ACC112 (cell line): Measurements from ENCODE around the gene FAM180B.

ENCODE experiments used
- H2AFZ ChIP-seq: fragments of 200-600 bp; sonication (generic); one replicate; pipeline ENCODE4 v1.6.0; 2017; ENCODE audit warnings: antibody characterized with exemption, low read length; ENCODE audit not compliant: unreplicated experiment
- H3K27ac ChIP-seq: fragments of 200-600 bp; sonication (generic); 2 replicates; pipeline ENCODE4 v1.5.1; 2014; ENCODE audit warnings: low read depth, mild to moderate bottlenecking, antibody characterized with exemption, low read length, moderate library complexity
- H3K27me3 ChIP-seq: fragments of 200-600 bp; sonication (generic); 2 replicates; pipeline ENCODE4 v1.6.1; 2014; ENCODE audit warnings: mild to moderate bottlenecking, antibody characterized with exemption, low read length, moderate library complexity, mixed read lengths; ENCODE audit not compliant: insufficient read depth
- H3K36me3 ChIP-seq: fragments of 200-600 bp; sonication (generic); 2 replicates; pipeline ENCODE4 v1.6.1; 2016; ENCODE audit warnings: mild to moderate bottlenecking, antibody characterized with exemption, low read length, moderate library complexity, mixed read lengths; ENCODE audit not compliant: insufficient read depth
- H3K4me1 ChIP-seq: fragments of 200-600 bp; sonication (generic); one replicate; pipeline ENCODE4 v1.6.1; 2016; ENCODE audit warnings: low read length, mixed read lengths; ENCODE audit not compliant: insufficient read depth, unreplicated experiment, control insufficient read depth
- H3K4me3 ChIP-seq: fragments of 200-600 bp; sonication (generic); 2 replicates; pipeline ENCODE4 v1.5.1; 2014; ENCODE audit warnings: mild to moderate bottlenecking, low read depth, low read length
- H3K79me2 ChIP-seq: fragments of 200-600 bp; sonication (generic); one replicate; pipeline ENCODE4 v1.6.0; 2016; ENCODE audit warnings: low read length; ENCODE audit not compliant: control insufficient read depth, unreplicated experiment, insufficient read depth

FAM180B gene

DNA sequence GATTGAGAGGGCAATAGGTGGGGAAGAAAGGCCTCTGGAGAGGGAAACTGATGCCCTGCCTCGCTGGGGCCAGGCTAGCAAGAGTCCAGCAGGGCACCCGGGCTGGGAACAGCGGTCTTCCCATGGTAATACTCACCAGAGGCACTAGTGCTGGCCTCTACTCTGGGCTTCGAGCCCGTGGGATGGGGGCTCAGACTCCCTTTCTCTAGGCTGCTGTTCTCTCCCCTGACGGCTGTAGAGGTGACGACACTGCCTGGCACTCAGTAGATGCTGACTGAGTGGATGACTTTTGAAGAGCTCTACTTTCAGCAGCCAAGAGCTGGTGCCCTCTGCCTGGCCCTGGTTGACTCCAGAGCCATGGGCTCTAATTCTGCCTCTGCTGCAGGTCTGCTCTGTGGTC is 8.6 kb downstream of the FAM180B start:
- no peaks in the 10 kb centered on the region for H3K79me2 ChIP-seq
- peaks cover 42% of the 10 kb centered on the region for H3K27me3 ChIP-seq
- peaks cover 7% of the 10 kb centered on the region for H3K4me1 ChIP-seq
- H3K4me3 ChIP-seq, result no peak overlapping the region
- no peaks in the 10 kb centered on the region for H3K36me3 ChIP-seq
- H2AFZ ChIP-seq, result no peak overlapping the region
- H3K27ac ChIP-seq, result no peak overlapping the region

- H3K4me1 ChIP-seq, result peaks cover 7% of the 10 kb centered on the region
- no peak overlapping the region for H3K27ac ChIP-seq
- H3K36me3 ChIP-seq, result no peaks in the 10 kb centered on the region
- no peak overlapping the region for H3K4me3 ChIP-seq
- peaks cover 42% of the 10 kb centered on the region for H3K27me3 ChIP-seq
- no peaks in the 10 kb centered on the region for H3K79me2 ChIP-seq
- no peak overlapping the region for H2AFZ ChIP-seq
Observed at GRCh38 chr11:47595967-47596366, 9.5 kb downstream of the FAM180B start.

- Histone ChIP-seq H2AFZ (no peak overlapping the region), H3K36me3 (no peaks in the 10 kb centered on the region), H3K27ac (no peak overlapping the region), H3K27me3 (peaks cover 11% of the 10 kb centered on the region), H3K4me3 (no peak overlapping the region), H3K79me2 (no peaks in the 10 kb centered on the region), H3K4me1 (no peaks in the 10 kb centered on the region)
Observed at GRCh38 chr11:47599902-47600301, 13.4 kb downstream of the FAM180B start.

GRCh38 chr11:47603295-47603694 is 16.8 kb downstream of the FAM180B start:
- no peak overlapping the region for H3K27ac ChIP-seq
- H3K36me3 ChIP-seq, result no peaks in the 10 kb centered on the region
- H2AFZ ChIP-seq, result no peak overlapping the region
- no peaks in the 10 kb centered on the region for H3K79me2 ChIP-seq
- H3K27me3 ChIP-seq, result no peaks in the 10 kb centered on the region
- peaks cover 21% of the 10 kb centered on the region for H3K4me1 ChIP-seq
- no peak overlapping the region for H3K4me3 ChIP-seq

- Histone ChIP-seq H3K36me3 (no peaks in the 10 kb centered on the region), H3K79me2 (no peaks in the 10 kb centered on the region), H3K4me1 (peaks cover 23% of the 10 kb centered on the region), H3K27me3 (no peaks in the 10 kb centered on the region), H2AFZ (no peak overlapping the region), H3K27ac (no peak overlapping the region), H3K4me3 (no peak overlapping the region)
Observed at GRCh38 chr11:47605921-47606320, 19.4 kb downstream of the FAM180B start.

DNA sequence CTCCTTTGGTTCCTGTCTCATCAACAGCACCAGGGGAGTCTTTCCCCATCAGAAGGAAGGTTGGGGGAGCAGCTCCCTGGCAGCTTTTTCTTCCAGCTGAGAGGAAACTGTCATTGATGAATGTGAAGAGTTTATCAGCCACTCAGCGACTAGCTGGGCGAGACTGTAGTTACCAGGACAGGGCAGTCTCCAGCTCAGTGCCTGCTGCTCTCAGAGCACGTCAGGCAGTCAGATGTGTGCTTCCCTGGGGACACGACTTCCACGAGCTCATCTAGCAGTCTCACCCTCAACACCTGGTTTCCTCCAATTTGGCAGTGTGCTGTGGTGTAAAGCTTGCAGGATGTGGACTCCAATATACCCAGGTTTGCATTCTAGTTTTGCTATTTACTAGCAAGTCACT is 20.3 kb downstream of the FAM180B start:
- H3K4me1 ChIP-seq, result peaks cover 23% of the 10 kb centered on the region
- peak overlapping the region; percentile 48 for H3K27ac ChIP-seq
- H3K4me3 ChIP-seq, result peak overlapping the region; percentile 21; the same call in 1 of the 2 replicates
- H3K36me3 ChIP-seq, result no peaks in the 10 kb centered on the region
- H2AFZ ChIP-seq, result no peak overlapping the region
- no peaks in the 10 kb centered on the region for H3K79me2 ChIP-seq
- H3K27me3 ChIP-seq, result no peaks in the 10 kb centered on the region

DNA sequence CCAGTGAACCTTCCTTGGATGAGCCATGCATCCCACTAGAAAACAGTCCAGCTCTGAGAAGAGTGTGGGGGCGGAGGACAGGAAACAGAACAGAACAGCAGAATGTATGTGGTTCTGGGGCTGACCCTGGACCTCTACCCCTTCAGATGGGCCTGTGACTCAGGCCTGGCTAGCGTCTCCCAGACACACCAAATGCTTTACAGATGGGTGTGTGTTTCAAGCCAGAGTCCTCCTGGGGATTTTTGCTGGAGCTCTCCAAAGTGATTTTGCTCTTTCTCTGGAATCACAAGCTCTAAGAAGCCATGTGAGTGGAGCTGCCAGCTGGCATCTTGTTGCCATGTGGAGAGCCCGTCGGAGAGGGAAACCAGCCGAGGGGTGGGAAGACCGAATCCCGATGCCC is 20.9 kb downstream of the FAM180B start:
- H3K36me3 ChIP-seq, result no peaks in the 10 kb centered on the region
- peak overlapping the region; percentile 48 for H3K27ac ChIP-seq
- no peaks in the 10 kb centered on the region for H3K27me3 ChIP-seq
- no peak overlapping the region for H2AFZ ChIP-seq
- H3K4me1 ChIP-seq, result peaks cover 23% of the 10 kb centered on the region
- H3K79me2 ChIP-seq, result no peaks in the 10 kb centered on the region
- H3K4me3 ChIP-seq, result peak overlapping the region; percentile 35

- Histone ChIP-seq H3K27me3 (no peaks in the 10 kb centered on the region), H3K4me1 (peaks cover 23% of the 10 kb centered on the region), H3K36me3 (no peaks in the 10 kb centered on the region), H2AFZ (no peak overlapping the region), H3K79me2 (no peaks in the 10 kb centered on the region), H3K4me3 (no peak overlapping the region), H3K27ac (no peak overlapping the region)
Observed at GRCh38 chr11:47609675-47610074, 23.2 kb downstream of the FAM180B start.

DNA sequence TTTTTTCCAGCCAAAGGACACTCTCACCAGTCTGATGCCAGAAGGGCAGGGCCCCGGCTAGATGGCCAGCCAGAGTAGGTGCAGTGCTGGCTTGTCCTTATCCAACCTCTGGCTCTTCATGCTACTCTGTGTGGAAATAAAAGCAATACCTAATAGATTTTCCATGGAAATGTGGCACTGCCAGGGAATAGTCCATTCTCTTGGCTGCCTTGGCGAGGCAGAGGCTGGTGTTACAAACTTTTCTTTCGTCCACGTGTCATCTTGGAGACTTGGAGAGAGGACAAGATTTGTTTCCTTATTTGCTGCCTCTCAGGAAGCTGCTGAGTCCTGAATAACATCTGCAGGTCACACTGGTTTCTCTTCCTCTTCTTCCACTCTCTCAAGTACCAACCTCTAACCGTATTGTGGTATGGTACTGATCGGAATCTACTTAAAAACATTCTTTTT is 24.9 kb downstream of the FAM180B start:
- Histone ChIP-seq H2AFZ (no peak overlapping the region), H3K27ac (no peak overlapping the region), H3K4me1 (peaks cover 20% of the 10 kb centered on the region), H3K4me3 (no peak overlapping the region), H3K79me2 (no peaks in the 10 kb centered on the region), H3K36me3 (no peaks in the 10 kb centered on the region), H3K27me3 (no peaks in the 10 kb centered on the region)

DNA sequence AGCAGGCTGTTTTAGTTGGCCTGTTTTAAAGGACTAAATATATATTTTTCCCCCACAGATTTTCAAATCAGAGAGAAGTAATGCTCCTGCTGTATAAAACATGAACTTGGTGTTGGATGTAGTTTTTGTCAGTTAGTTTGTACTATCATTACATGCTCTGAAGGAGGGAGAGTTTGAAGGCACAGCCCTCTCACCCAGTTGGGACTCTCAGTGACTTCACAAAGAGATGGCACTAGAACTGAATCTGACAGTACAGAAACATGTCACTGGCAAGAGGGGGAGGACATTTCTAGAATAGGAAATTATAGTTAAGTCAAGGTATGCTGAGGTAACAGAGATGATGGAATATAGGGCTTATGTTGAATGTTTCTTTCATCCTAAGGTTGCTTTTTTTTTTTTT is 28.8 kb downstream of the FAM180B start:
- Histone ChIP-seq H3K36me3 (0 out of 2 replicates have a peak, but pooled peaks cover 6% of the 10 kb centered on the region), H3K27me3 (no peaks in the 10 kb centered on the region), H3K4me1 (peaks cover 5% of the 10 kb centered on the region), H2AFZ (no peak overlapping the region), H3K27ac (no peak overlapping the region), H3K79me2 (no peaks in the 10 kb centered on the region), H3K4me3 (no peak overlapping the region)

DNA sequence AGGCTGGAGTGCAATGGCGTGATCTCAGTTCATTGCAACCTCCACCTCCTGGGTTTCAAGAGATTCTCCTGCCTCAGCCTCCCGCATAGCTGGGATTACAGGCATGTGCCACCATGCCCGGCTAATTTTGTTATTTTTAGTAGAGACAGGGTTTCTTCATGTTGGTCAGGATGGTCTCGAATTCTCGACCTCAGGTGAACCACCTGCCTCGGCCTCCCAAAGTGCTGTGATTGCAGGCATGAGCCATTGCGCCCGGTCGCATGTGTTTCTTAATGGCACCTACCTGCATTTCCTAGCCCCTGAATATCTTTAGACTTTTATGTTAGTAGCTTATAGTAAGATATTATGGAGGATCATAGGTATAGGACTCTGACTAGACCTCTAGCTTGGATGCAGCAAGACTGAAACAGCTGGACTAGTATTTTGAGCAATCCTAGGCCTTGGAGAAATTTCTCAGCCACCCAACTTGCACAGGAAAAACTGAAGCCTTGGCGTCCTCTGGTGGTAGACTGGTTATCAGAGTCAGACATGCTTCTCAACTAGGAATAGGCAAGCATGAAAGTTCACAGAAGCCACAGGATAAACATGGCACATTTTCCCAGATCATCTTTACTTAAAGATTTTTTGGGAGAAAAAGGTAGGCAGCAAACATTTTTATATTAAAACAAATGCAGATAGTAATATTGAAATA is 30.4 kb downstream of the FAM180B start:
- Histone ChIP-seq H3K79me2 (no peaks in the 10 kb centered on the region), H3K27ac (no peak overlapping the region), H3K4me3 (no peak overlapping the region), H3K36me3 (peaks cover 14% of the 10 kb centered on the region; the same call in 1 of the 2 replicates), H2AFZ (no peak overlapping the region), H3K4me1 (peaks cover 5% of the 10 kb centered on the region), H3K27me3 (no peaks in the 10 kb centered on the region)
